H9 (cell line): ENCODE results near the gene STC2. TPM values are rescaled to one million over a fixed set of nuclear protein-coding genes. Genes with fewer than 3 reads are reported as not detected.

Experiments
- DNase-seq: peaks from one replicate; pipeline ENCODE4 v3.0.0-alpha.2; 2017
- H2AFZ ChIP-seq: one replicate; pipeline ENCODE4 v1.6.1; 2013; ENCODE audit warnings: mild to moderate bottlenecking, low read length, control low read depth, moderate library complexity
- H2AK5ac ChIP-seq: 2 replicates; pipeline ENCODE4 v1.6.1; 2013; ENCODE audit warnings: low read length, control low read depth, mixed read lengths; ENCODE audit not compliant: insufficient read length
- H2BK120ac ChIP-seq: one replicate; pipeline ENCODE4 v1.6.1; 2013; ENCODE audit warnings: low read depth, mild to moderate bottlenecking, low read length, control low read depth, inconsistent platforms; ENCODE audit not compliant: poor library complexity, severe bottlenecking
- H2BK12ac ChIP-seq: 2 replicates; pipeline ENCODE4 v1.6.1; 2013; ENCODE audit warnings: low read length, control low read depth, mixed read lengths, low read depth; ENCODE audit not compliant: insufficient read length
- H2BK15ac ChIP-seq: 2 replicates; pipeline ENCODE4 v1.6.1; 2013; ENCODE audit warnings: low read depth, low read length, control low read depth
- H2BK20ac ChIP-seq: one replicate; pipeline ENCODE4 v1.6.1; 2013; ENCODE audit warnings: low read depth, mild to moderate bottlenecking, low read length, control low read depth, inconsistent platforms; ENCODE audit not compliant: poor library complexity, severe bottlenecking
- H2BK5ac ChIP-seq: 2 replicates; pipeline ENCODE4 v1.6.1; 2013; ENCODE audit warnings: low read length, control low read depth, mixed read lengths; ENCODE audit not compliant: insufficient read length
- H3K14ac ChIP-seq: 2 replicates; pipeline ENCODE4 v1.6.1; 2013; ENCODE audit warnings: low read length, control low read depth; ENCODE audit not compliant: insufficient read depth
- H3K18ac ChIP-seq: 2 replicates; pipeline ENCODE4 v1.6.1; 2013; ENCODE audit warnings: low read depth, mild to moderate bottlenecking, mixed read lengths, low read length, control low read depth; ENCODE audit not compliant: insufficient read length
- H3K23ac ChIP-seq: 2 replicates; pipeline ENCODE4 v1.6.1; 2013; ENCODE audit warnings: low read length, control low read depth, mixed read lengths, low read depth; ENCODE audit not compliant: insufficient read length
- H3K23me2 ChIP-seq: 2 replicates; pipeline ENCODE4 v1.6.1; 2013; ENCODE audit warnings: low read depth, mild to moderate bottlenecking, mixed read lengths, low read length, control low read depth; ENCODE audit not compliant: insufficient read length, poor library complexity, severe bottlenecking
- H3K27ac ChIP-seq: 2 replicates; pipeline ENCODE4 v1.5.1; 2013; ENCODE audit warnings: low read length, control low read depth, mixed read lengths, low read depth; ENCODE audit not compliant: insufficient read length
- H3K27me3 ChIP-seq: 2 replicates; pipeline ENCODE4 v1.6.1; 2013; ENCODE audit warnings: low read length, control low read depth, inconsistent platforms; ENCODE audit not compliant: insufficient read depth
- H3K4ac ChIP-seq: 2 replicates; pipeline ENCODE4 v1.6.1; 2013; ENCODE audit warnings: low read depth, mild to moderate bottlenecking, control low read depth, inconsistent platforms, low read length, moderate library complexity
- H3K4me1 ChIP-seq: 2 replicates; pipeline ENCODE4 v1.6.1; 2013; ENCODE audit warnings: low read length, control low read depth, inconsistent platforms; ENCODE audit not compliant: insufficient read depth
- H3K4me2 ChIP-seq: 2 replicates; pipeline ENCODE4 v1.6.1; 2013; ENCODE audit warnings: low read length, control low read depth, mixed read lengths; ENCODE audit not compliant: insufficient read length, insufficient read depth
- H3K56ac ChIP-seq: 2 replicates; pipeline ENCODE4 v1.6.1; 2013; ENCODE audit warnings: low read depth, mild to moderate bottlenecking, mixed read lengths, low read length, control low read depth; ENCODE audit not compliant: insufficient read length
- H3K79me1 ChIP-seq: 2 replicates; pipeline ENCODE4 v1.6.1; 2013; ENCODE audit warnings: low read depth, mild to moderate bottlenecking, moderate library complexity, low read length, control low read depth, inconsistent platforms; ENCODE audit not compliant: insufficient read depth, poor library complexity, severe bottlenecking
- H3K79me2 ChIP-seq: 2 replicates; pipeline ENCODE4 v1.6.1; 2013; ENCODE audit warnings: low read length, control low read depth, inconsistent platforms; ENCODE audit not compliant: insufficient read depth
- H3K9ac ChIP-seq: 2 replicates; pipeline ENCODE4 v1.6.1; 2013; ENCODE audit warnings: low read length, control low read depth, mixed read lengths; ENCODE audit not compliant: insufficient read length; ENCODE audit errors: extremely low read depth
- H3K9me3 ChIP-seq: one replicate; pipeline ENCODE4 v1.6.1; 2013; ENCODE audit warnings: low read depth, low read length, inconsistent platforms; ENCODE audit not compliant: control insufficient read depth
- H3T11ph ChIP-seq: one replicate; pipeline ENCODE4 v1.6.1; 2013; ENCODE audit warnings: mild to moderate bottlenecking, low read length, control low read depth, inconsistent platforms
- H4K20me1 ChIP-seq: one replicate; pipeline ENCODE4 v1.6.1; 2013; ENCODE audit not compliant: control insufficient read depth, insufficient read length, insufficient read depth
- H4K5ac ChIP-seq: 2 replicates; pipeline ENCODE4 v1.6.1; 2013; ENCODE audit warnings: low read depth, mild to moderate bottlenecking, mixed read lengths, low read length, control low read depth; ENCODE audit not compliant: insufficient read length
- H4K8ac ChIP-seq: replicated peaks from 2 replicates; pipeline ENCODE4 v1.6.1; 2013; ENCODE audit warnings: low read length, control low read depth, mixed read lengths, low read depth; ENCODE audit not compliant: insufficient read length
- H4K91ac ChIP-seq: 2 replicates; pipeline ENCODE4 v1.6.1; 2013; ENCODE audit warnings: low read depth, mild to moderate bottlenecking, moderate library complexity, mixed read lengths, low read length, control low read depth; ENCODE audit not compliant: insufficient read length
- H3K27ac Mint-ChIP-seq, 3 experiments: 2 replicates in 2 of 3; 3 replicates in 1 of 3; pipeline ENCODE4 v1.8.0; 2020 to 2021; ENCODE audit warnings: mixed read lengths in 3 of 3, mild to moderate bottlenecking in 1 of 3, moderate library complexity in 1 of 3
- H3K27me3 Mint-ChIP-seq: 2 replicates; pipeline ENCODE4 v1.8.0; 2021; ENCODE audit warnings: low read depth, mild to moderate bottlenecking, moderate library complexity, mixed read lengths
- H3K36me3 Mint-ChIP-seq, 3 experiments: 2 replicates in 2 of 3; 3 replicates in 1 of 3; pipeline ENCODE4 v1.8.0; 2020 to 2021; ENCODE audit warnings: low read depth in 3 of 3, mixed read lengths in 3 of 3; ENCODE audit not compliant: insufficient read depth in 1 of 3
- H3K4me1 Mint-ChIP-seq, 2 experiments: 2 replicates each; pipeline ENCODE4 v1.8.0; 2020; ENCODE audit warnings: mixed read lengths in 2 of 2
- H3K4me3 Mint-ChIP-seq, 2 experiments: 2 replicates in 1 of 2; 3 replicates in 1 of 2; pipeline ENCODE4 v1.8.0; 2020 to 2021; ENCODE audit warnings: mild to moderate bottlenecking in 2 of 2, mixed read lengths in 2 of 2, moderate library complexity in 1 of 2
- H3K9me3 Mint-ChIP-seq, 2 experiments: 2 replicates in 1 of 2; 3 replicates in 1 of 2; pipeline ENCODE4 v1.8.0; 2020; ENCODE audit warnings: mild to moderate bottlenecking in 2 of 2, mixed read lengths in 2 of 2, moderate library complexity in 1 of 2
- CTCF ChIP-seq: fragments of 200-600 bp; sonication (generic); conservative IDR thresholded peaks from 3 replicates; pipeline ENCODE4 v1.8.0; 2021; ENCODE audit warnings: antibody characterized with exemption, mild to moderate bottlenecking
- WGBS: extraction: QIAGEN DNeasy Blood & Tissue Kit; methylation state at CpG from one replicate; pipeline ENCODE4 v1.1.7; 2013; ENCODE audit warnings: missing lambda C conversion rate, low lambda C conversion rate, mixed read lengths; ENCODE audit not compliant: insufficient read length; ENCODE audit errors: extremely low coverage; 5-methylcytosine and 5-hydroxymethylcytosine counted together
- total RNA-seq: library from RNA; stranded (reverse); gene quantifications from 2 replicates; pipeline ENCODE4 v1.2.1, GENCODE V29; 2021

STC2 gene
- total RNA-seq, 1 experiment from 2014 or later = 77.7 TPM

- Histone ChIP-seq H2AFZ (no peak overlapping the region), H3K9ac (no peak overlapping the region), H2AK5ac (no peak overlapping the region), H3K9me3 (no peaks in the 10 kb centered on the region), H3T11ph (no peak overlapping the region), H3K4ac (no peak overlapping the region), H4K20me1 (no peaks in the 10 kb centered on the region), H3K27ac (no peak overlapping the region), H2BK15ac (no peak overlapping the region), H3K18ac (no peak overlapping the region), H3K4me2 (no peak overlapping the region), H2BK5ac (no peak overlapping the region), H4K5ac (no peak overlapping the region), H2BK20ac (no peak overlapping the region), H3K56ac (no peak overlapping the region), H4K91ac (no peak overlapping the region), H3K27me3 (peaks cover 15% of the 10 kb centered on the region), H2BK120ac (no peak overlapping the region), H4K8ac (no peak overlapping the region), H3K14ac (no peak overlapping the region), H3K23ac (no peak overlapping the region), H3K79me2 (no peaks in the 10 kb centered on the region), H3K23me2 (no peaks in the 10 kb centered on the region), H2BK12ac (no peak overlapping the region), H3K79me1 (no peaks in the 10 kb centered on the region), H3K4me1 (no peaks in the 10 kb centered on the region)
- H3K36me3 Mint-ChIP-seq = peaks cover 0 to 4% (median 2%) of the 10 kb centered on the region in 3 experiments; a peak in 3 of 7 replicates
- no peak for TF ChIP-seq CTCF
- no peak overlapping the region for H3K27ac Mint-ChIP-seq
- peaks cover 78% of the 10 kb centered on the region for H3K27me3 Mint-ChIP-seq
- WGBS = no CpG with 5 or more reads among the region's 10 CpGs
- peaks cover 11% of the 10 kb centered on the region in 2 experiments for H3K9me3 Mint-ChIP-seq
- peaks cover 6 to 16% of the 10 kb centered on the region in 2 experiments for H3K4me1 Mint-ChIP-seq
- no peak for DNase-seq
- no peak overlapping the region for H3K4me3 Mint-ChIP-seq
These were observed 45.3 kb downstream of the STC2 start for GRCh38 chr5:173282916-173283315.
